GM12892 (cell line): ENCODE results near the gene RDH8.

Source experiments
- POLR2A ChIP-seq: IDR thresholded peaks from 2 replicates; pipeline ENCODE4 v1.6.1; 2011; ENCODE audit warnings: low read depth, low read length, control low read depth
- POLR2AphosphoS5 ChIP-seq: IDR thresholded peaks from 2 replicates; pipeline ENCODE4 v1.6.1; 2011; ENCODE audit warnings: low read depth, low read length, control low read depth
- TAF1 ChIP-seq: IDR thresholded peaks from 2 replicates; pipeline ENCODE4 v1.6.1; 2011; ENCODE audit warnings: low read depth, mild to moderate bottlenecking, control low read depth, low read length, borderline replicate concordance

- TF ChIP-seq TAF1: no peak
- no peak for TF ChIP-seq POLR2AphosphoS5
- TF ChIP-seq POLR2A: no peak
Measured at GRCh38 chr19:10036601-10037071, 23.4 kb downstream of the RDH8 start.
